GM20431 (cell line): ENCODE data around the gene CPSF4L.
"Not testable (repeated sequence)": the region's sequence is repeated elsewhere in the genome, so short reads cannot be mapped to it uniquely, and the experiment has no call there.

Experiments
- in situ Hi-C: fragments of 300-500 bp; cut with MseI, MboI; formaldehyde crosslinking; loops from one replicate; pipeline ENCODE4 v1.15.0; 2020; ENCODE audit warnings: low sequenced_read_pairs; ENCODE audit not compliant: unreplicated experiment

Gene CPSF4L

DNA sequence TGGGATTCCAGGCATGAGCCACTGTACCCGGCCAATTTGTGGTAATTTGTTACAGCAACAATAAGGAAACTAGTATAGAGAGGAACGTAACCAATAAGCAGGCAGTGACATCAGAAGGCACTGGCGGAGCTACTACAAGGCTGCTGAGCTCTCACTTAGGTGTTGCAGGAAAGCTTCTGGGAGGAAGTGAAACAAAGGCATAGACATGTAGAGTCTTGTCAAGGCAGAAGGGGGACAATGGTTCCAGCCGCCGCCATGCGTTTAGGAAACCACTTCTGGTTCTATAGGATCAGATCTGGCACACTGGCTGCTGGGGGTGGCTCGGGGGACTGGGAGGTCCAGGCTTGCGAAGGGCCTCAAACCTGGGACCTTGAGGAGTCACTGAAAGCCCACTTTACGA is 9.4 kb upstream of the CPSF4L start:
- in situ Hi-C loops: no loop called here

GRCh38 chr17:73269791-73270190 is 8.1 kb upstream of the CPSF4L start:
- in situ Hi-C loops: no loop called here

GRCh38 chr17:73269329-73269615 is 7.6 kb upstream of the CPSF4L start:
- in situ Hi-C loops: no loop called here

- in situ Hi-C loops: no loop called here
Measured at GRCh38 chr17:73268582-73269328, 7.1 kb upstream of the CPSF4L start.

GRCh38 chr17:73267648-73268537 is 6.2 kb upstream of the CPSF4L start:
- in situ Hi-C loops: no loop called here

DNA sequence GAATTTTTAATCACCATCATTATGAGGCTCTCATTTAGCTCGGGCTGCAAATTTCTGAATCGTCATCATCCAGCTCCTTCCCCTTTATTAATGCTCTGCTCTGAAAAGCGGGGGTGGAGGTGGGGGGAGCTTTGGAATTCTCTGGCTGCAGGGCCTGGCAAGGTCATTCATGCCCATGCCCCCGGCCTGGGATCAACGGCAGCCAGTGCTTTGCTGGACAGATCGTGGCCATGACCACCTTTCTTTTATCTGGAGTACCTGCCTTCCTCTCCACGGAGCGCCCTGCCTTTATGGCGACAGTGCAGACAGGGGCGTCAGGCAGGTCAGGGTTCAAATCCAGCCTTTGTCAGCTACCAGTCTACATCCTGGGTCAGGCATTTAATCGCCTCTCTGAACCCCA is 5.1 kb upstream of the CPSF4L start:
- in situ Hi-C loops: no loop called here

- in situ Hi-C loops: no loop called here
Measured at GRCh38 chr17:73265646-73266640, 4.3 kb upstream of the CPSF4L start.

- in situ Hi-C loops: not testable (repeated sequence)
Measured at GRCh38 chr17:73264448-73264847, 2.8 kb upstream of the CPSF4L start.

DNA sequence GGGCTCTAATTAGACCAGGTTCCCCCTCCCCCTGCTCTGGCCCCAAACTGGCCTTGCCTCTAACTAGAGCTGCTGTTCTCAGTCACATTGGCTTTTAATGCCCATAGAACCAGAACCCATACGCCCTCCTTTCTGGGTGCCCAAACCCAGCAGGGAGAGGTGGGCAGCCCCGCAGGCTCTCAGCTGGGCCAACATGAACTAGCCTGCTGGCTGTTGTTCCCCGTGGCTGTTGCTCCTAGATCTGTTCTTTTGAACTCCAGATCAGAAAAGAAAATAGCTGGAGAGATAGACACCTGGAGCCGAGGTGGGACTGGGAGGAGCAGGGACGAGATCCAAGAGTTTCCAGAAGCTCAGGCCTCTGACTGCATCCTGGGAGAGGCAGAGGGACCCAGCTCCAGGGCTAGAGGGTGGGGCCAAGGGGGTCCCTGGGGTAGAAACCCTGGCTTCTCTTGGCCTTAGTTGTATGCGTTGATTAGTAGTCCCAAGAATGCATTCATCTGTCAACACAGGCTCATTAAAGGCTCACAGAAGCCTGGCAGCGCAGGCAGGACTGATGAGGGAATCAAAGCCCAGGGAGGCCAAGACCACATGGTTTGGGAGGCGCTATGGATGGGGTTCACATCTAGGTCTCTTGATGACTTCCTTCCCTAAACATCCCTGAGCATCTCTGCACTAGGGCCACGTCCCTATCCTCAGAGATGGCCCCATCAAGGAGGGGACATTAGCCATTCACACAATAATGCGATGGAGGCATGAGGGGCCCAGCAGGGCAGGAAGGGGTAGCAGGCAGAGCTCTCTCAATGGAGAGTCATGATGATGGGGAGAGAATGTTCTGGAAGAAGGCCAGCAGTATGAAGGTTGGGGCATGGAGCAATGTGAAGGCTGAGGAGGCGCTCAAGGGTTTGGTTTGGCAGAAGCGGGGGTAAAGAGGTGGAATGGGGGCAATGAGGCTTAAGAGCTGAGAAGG is 1.3 kb upstream of the CPSF4L start:
- in situ Hi-C loops: no loop called here

- in situ Hi-C loops: no loop called here
Measured at GRCh38 chr17:73261952-73262675, 434 bp upstream of the CPSF4L start.

DNA sequence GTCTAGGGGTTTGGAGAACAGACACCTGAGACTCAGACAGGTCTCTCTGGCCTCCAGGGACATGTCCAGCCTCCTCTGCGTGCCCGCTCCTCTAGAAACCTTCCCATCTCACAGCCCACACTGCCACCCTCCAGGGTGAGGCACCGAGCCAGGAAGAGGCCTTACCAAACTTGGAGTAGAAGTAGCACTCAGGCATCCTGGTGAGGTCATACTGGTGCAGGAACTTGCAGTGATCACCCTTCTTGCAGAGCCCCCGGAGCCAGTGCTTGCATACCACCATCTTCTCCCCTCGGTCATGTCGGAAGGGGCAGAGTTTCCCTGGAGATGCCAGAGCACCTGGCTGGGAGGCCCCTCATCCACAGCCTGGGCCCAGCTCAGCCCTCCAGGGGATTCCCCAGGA is 4.2 kb downstream of the CPSF4L start:
- in situ Hi-C loops: no loop called here

- in situ Hi-C loops: no loop called here
Measured at GRCh38 chr17:73256220-73256619, 5.5 kb downstream of the CPSF4L start.

- in situ Hi-C loops: no loop called here
Measured at GRCh38 chr17:73255671-73256181, 6.0 kb downstream of the CPSF4L start.

- in situ Hi-C loops: loop anchor here (5.0 kb wide), 1 partner anchor 120 kb away; no protein-coding TSS in a partner anchor
Measured at GRCh38 chr17:73251871-73252270, 9.8 kb downstream of the CPSF4L start.

GRCh38 chr17:73250851-73251640 is 10.6 kb downstream of the CPSF4L start:
- in situ Hi-C loops: loop anchor here (5.0 kb wide), 1 partner anchor 121 kb away; no protein-coding TSS in a partner anchor

DNA sequence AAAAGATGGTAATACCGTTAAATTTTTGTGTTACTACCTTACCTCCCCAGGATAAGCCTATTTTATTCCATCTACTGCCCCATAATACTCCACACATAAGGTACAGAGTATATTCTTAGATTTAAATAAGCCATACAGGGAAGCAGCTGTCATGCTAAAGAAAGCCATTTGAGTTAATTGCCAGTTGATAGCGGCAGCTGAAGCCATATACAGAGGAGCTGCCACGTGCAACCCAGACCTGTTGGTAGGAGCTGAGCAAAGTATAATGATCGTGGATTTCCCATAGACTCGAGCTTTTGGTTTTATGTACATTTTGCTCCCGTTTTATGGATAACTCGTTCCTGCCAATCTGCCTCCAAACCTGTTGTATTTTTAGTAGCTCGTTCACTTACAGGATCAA is 12.0 kb downstream of the CPSF4L start:
- in situ Hi-C loops: loop anchor here (5.0 kb wide), 1 partner anchor 123 kb away; no protein-coding TSS in a partner anchor

DNA sequence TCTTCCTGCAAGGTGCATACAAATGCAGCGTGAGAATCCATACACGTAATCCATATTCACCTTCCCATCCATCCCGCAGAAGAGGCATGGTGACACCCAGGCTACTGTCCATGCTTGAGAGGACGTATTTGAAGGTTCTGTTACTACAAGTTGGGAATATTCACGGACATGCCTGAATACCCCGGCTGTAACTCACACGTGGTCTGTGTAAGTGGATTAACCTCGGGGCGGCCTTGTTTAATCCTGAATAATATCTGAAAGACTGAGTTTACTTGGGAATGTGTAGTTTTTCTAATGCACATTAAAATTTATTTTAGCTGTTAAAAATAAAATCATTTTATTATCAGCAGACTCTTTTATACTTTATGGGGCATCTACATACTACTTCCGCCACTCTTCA is 13.1 kb downstream of the CPSF4L start:
- in situ Hi-C loops: no loop called here
